H1 (cell line): ENCODE measurements around the gene ZNF677. TPM values are rescaled to one million over a fixed set of nuclear protein-coding genes. Genes with fewer than 3 reads are reported as not detected.

Experiments
- CBX5 ChIP-seq: fragments of 300-800, 300-1000 bp; sonication (generic); IDR thresholded peaks from 2 replicates; pipeline ENCODE4 v1.7.1; 2016; ENCODE audit warnings: antibody characterized with exemption, low read length, low read depth
- NANOG ChIP-seq: IDR thresholded peaks from 2 replicates; pipeline ENCODE4 v1.6.1; 2011; ENCODE audit warnings: low read length, low read depth, mild to moderate bottlenecking, inconsistent platforms; ENCODE audit not compliant: insufficient read depth, poor library complexity, severe bottlenecking
- RNF2 ChIP-seq: fragments of 200-900, 300-1000 bp; sonication (generic); IDR thresholded peaks from 2 replicates; pipeline ENCODE4 v1.7.1; 2016; ENCODE audit warnings: borderline replicate concordance, low read depth, mild to moderate bottlenecking, antibody characterized with exemption, low read length; ENCODE audit not compliant: poor library complexity, severe bottlenecking; ENCODE audit errors: missing control alignments
- polyA plus RNA-seq, 7 experiments: library from polyadenylated mRNA; depleted of rRNA in 3 of 7; stranded (reverse) in 5 of 7; unstranded in 2 of 7; fragments of >200 nt in 5 of 7; fragments of 200-250 nt in 2 of 7; gene quantifications; 1 replicate in 5 of 7; 2 replicates in 1 of 7; 4 replicates in 1 of 7; pipeline versions ENCODE4 v1.2.1 to v1.2.3, GENCODE V29; 2011 to 2013; ENCODE audit warnings: missing spikeins in 2 of 7, mixed read lengths in 2 of 7
- total RNA-seq: library from RNA; stranded (reverse); fragmentation: NEBNext Ultra II Directional; extraction: Animal tissue kit (Norgen Biotek cat#: 25700); gene quantifications from 2 replicates; pipeline ENCODE4 v1.2.1, GENCODE V29; 2021
- TF ChIP-seq, protein P1 (sequence below): fragments of 300-600 bp; sonication (generic); IDR thresholded peaks from 2 replicates; pipeline ENCODE4 v1.7.1; 2012; ENCODE audit warnings: low read length, moderate library complexity, mild to moderate bottlenecking, inconsistent platforms; ENCODE audit not compliant: insufficient replicate concordance
- TF ChIP-seq, protein P2 (sequence below): IDR thresholded peaks from 2 replicates; pipeline ENCODE4 v1.6.1; 2012; ENCODE audit warnings: low read length, inconsistent platforms
- TF ChIP-seq, protein P3 (sequence below): IDR thresholded peaks from 2 replicates; pipeline ENCODE4 v1.6.1; 2011; ENCODE audit warnings: low read depth, mild to moderate bottlenecking, low read length; ENCODE audit not compliant: insufficient read depth

Gene ZNF677
- total and polyA plus RNA-seq, 2 of the 8 experiments (the other 6 are each of a cell fraction or from before 2014, with no cell fraction given) = 29.6 to 37.0 TPM

DNA sequence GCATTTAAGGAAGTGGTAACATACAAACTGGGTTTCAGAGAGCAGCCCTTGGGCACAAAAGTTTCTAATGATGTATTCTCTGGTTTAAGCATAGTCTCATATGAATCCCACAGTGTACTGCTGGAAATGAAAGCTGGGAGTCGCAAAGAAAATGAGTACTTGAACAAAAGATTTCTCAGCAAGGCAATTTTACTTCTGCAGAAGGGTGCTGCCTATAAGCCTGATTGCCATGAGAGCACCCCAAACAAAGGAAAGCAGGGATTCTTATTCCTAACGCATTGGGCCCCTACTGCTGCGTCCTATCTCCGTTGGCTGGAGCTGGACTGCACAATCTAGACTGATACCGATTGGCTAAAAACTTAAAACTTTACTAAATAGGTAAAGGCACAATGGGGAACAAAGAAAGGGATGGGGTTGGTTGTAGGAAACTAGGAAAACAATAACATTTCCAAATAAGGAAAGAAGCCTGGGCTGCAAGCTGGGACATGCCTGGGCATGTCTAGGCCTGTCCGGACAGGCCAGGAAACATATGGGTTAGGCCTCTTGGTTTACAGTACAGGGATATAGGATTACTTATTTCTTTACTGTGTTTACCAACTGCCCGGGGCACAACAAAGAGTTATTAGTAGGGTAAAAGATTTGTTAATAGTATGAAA is 40.2 kb upstream of the ZNF677 start (continued):
- TF ChIP-seq, protein P1, sequence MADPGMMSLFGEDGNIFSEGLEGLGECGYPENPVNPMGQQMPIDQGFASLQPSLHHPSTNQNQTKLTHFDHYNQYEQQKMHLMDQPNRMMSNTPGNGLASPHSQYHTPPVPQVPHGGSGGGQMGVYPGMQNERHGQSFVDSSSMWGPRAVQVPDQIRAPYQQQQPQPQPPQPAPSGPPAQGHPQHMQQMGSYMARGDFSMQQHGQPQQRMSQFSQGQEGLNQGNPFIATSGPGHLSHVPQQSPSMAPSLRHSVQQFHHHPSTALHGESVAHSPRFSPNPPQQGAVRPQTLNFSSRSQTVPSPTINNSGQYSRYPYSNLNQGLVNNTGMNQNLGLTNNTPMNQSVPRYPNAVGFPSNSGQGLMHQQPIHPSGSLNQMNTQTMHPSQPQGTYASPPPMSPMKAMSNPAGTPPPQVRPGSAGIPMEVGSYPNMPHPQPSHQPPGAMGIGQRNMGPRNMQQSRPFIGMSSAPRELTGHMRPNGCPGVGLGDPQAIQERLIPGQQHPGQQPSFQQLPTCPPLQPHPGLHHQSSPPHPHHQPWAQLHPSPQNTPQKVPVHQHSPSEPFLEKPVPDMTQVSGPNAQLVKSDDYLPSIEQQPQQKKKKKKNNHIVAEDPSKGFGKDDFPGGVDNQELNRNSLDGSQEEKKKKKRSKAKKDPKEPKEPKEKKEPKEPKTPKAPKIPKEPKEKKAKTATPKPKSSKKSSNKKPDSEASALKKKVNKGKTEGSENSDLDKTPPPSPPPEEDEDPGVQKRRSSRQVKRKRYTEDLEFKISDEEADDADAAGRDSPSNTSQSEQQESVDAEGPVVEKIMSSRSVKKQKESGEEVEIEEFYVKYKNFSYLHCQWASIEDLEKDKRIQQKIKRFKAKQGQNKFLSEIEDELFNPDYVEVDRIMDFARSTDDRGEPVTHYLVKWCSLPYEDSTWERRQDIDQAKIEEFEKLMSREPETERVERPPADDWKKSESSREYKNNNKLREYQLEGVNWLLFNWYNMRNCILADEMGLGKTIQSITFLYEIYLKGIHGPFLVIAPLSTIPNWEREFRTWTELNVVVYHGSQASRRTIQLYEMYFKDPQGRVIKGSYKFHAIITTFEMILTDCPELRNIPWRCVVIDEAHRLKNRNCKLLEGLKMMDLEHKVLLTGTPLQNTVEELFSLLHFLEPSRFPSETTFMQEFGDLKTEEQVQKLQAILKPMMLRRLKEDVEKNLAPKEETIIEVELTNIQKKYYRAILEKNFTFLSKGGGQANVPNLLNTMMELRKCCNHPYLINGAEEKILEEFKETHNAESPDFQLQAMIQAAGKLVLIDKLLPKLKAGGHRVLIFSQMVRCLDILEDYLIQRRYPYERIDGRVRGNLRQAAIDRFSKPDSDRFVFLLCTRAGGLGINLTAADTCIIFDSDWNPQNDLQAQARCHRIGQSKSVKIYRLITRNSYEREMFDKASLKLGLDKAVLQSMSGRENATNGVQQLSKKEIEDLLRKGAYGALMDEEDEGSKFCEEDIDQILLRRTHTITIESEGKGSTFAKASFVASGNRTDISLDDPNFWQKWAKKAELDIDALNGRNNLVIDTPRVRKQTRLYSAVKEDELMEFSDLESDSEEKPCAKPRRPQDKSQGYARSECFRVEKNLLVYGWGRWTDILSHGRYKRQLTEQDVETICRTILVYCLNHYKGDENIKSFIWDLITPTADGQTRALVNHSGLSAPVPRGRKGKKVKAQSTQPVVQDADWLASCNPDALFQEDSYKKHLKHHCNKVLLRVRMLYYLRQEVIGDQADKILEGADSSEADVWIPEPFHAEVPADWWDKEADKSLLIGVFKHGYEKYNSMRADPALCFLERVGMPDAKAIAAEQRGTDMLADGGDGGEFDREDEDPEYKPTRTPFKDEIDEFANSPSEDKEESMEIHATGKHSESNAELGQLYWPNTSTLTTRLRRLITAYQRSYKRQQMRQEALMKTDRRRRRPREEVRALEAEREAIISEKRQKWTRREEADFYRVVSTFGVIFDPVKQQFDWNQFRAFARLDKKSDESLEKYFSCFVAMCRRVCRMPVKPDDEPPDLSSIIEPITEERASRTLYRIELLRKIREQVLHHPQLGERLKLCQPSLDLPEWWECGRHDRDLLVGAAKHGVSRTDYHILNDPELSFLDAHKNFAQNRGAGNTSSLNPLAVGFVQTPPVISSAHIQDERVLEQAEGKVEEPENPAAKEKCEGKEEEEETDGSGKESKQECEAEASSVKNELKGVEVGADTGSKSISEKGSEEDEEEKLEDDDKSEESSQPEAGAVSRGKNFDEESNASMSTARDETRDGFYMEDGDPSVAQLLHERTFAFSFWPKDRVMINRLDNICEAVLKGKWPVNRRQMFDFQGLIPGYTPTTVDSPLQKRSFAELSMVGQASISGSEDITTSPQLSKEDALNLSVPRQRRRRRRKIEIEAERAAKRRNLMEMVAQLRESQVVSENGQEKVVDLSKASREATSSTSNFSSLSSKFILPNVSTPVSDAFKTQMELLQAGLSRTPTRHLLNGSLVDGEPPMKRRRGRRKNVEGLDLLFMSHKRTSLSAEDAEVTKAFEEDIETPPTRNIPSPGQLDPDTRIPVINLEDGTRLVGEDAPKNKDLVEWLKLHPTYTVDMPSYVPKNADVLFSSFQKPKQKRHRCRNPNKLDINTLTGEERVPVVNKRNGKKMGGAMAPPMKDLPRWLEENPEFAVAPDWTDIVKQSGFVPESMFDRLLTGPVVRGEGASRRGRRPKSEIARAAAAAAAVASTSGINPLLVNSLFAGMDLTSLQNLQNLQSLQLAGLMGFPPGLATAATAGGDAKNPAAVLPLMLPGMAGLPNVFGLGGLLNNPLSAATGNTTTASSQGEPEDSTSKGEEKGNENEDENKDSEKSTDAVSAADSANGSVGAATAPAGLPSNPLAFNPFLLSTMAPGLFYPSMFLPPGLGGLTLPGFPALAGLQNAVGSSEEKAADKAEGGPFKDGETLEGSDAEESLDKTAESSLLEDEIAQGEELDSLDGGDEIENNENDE = no peak
- TF ChIP-seq, protein P2, sequence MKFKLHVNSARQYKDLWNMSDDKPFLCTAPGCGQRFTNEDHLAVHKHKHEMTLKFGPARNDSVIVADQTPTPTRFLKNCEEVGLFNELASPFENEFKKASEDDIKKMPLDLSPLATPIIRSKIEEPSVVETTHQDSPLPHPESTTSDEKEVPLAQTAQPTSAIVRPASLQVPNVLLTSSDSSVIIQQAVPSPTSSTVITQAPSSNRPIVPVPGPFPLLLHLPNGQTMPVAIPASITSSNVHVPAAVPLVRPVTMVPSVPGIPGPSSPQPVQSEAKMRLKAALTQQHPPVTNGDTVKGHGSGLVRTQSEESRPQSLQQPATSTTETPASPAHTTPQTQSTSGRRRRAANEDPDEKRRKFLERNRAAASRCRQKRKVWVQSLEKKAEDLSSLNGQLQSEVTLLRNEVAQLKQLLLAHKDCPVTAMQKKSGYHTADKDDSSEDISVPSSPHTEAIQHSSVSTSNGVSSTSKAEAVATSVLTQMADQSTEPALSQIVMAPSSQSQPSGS = peak; percentile 19; the same call in 1 of the 2 replicates
- TF ChIP-seq CBX5 (no peak), RNF2 (no peak), NANOG (no peak)
- TF ChIP-seq, protein P3, sequence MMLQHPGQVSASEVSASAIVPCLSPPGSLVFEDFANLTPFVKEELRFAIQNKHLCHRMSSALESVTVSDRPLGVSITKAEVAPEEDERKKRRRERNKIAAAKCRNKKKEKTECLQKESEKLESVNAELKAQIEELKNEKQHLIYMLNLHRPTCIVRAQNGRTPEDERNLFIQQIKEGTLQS = no peak
